Measurements from ENCODE around the gene IQCN. TPM values are rescaled to one million over a fixed set of nuclear protein-coding genes. Genes with fewer than 3 reads are reported as not detected.

The IQCN gene
- polyA plus RNA-seq, 6 donors from 2014 or later, result 0.69 to 1.9 (median 1.1) TPM; not detected in 1

GRCh38 chr19:18279516-18280246 is 5.4 kb upstream of the IQCN start:
- ATAC-seq (ENCODE audit: low read depth in 2 of 2), result peak; percentile 13 to 18
- H3K27me3 Mint-ChIP-seq, result peaks cover 0 to 12% (median 7%) of the 10 kb centered on the region in 3 donors
- peaks cover 9 to 18% of the 10 kb centered on the region in 2 donors for H3K36me3 Mint-ChIP-seq
- H3K4me3 Mint-ChIP-seq, result peak overlapping the region; percentile 87 to 99 (median 96)
- H3K4me1 Mint-ChIP-seq, result peaks cover 49 to 61% (median 58%) of the 10 kb centered on the region in 3 donors
- H3K9me3 Mint-ChIP-seq, result peaks cover 0 to 2% (median 0%) of the 10 kb centered on the region in 7 donors
- DNase-seq, result peak; percentile 91
- peak overlapping the region; percentile 98 to 100 (median 100) for H3K27ac Mint-ChIP-seq

GRCh38 chr19:18279266-18279515 is 4.9 kb upstream of the IQCN start:
- no peak for ATAC-seq (ENCODE audit: low read depth in 2 of 2)
- H3K36me3 Mint-ChIP-seq, result peaks cover 9 to 18% of the 10 kb centered on the region in 2 donors
- H3K4me1 Mint-ChIP-seq, result peaks cover 49 to 63% (median 60%) of the 10 kb centered on the region in 3 donors

GRCh38 chr19:18278521-18279265 is 4.4 kb upstream of the IQCN start:
- H3K4me1 Mint-ChIP-seq, result peaks cover 52 to 65% (median 63%) of the 10 kb centered on the region in 3 donors
- H3K36me3 Mint-ChIP-seq, result peaks cover 9 to 18% of the 10 kb centered on the region in 2 donors
- DNase-seq (peak; percentile 49), ATAC-seq (ENCODE audit: low read depth in 2 of 2) (no peak)
- H3K4me3 Mint-ChIP-seq, result peak overlapping the region; percentile 87 to 99 (median 96)
- H3K27me3 Mint-ChIP-seq, result peaks cover 0 to 12% (median 7%) of the 10 kb centered on the region in 3 donors
- H3K9me3 Mint-ChIP-seq, result peaks cover 0 to 2% (median 0%) of the 10 kb centered on the region in 7 donors
- H3K27ac Mint-ChIP-seq, result peak overlapping the region; percentile 98 to 100 (median 100)

More at GRCh38 chr19:18279266-18279515, 4.9 kb upstream of the IQCN start:
- H3K9me3 Mint-ChIP-seq, result peaks cover 0 to 2% (median 0%) of the 10 kb centered on the region in 7 donors
- peaks cover 0 to 12% (median 7%) of the 10 kb centered on the region in 3 donors for H3K27me3 Mint-ChIP-seq
- peak overlapping the region; percentile 98 to 100 (median 100) for H3K27ac Mint-ChIP-seq
- peak overlapping the region; percentile 87 to 99 (median 96) for H3K4me3 Mint-ChIP-seq
- no peak for DNase-seq

- H3K27ac Mint-ChIP-seq, result peak overlapping the region; percentile 38 to 100 (median 96)
- H3K36me3 Mint-ChIP-seq, result peaks cover 8 to 14% of the 10 kb centered on the region in 2 donors
- DNase-seq, result peak; percentile 62
- peak; percentile 2 for ATAC-seq (ENCODE audit: low read depth in 2 of 2)
- peaks cover 40 to 67% (median 64%) of the 10 kb centered on the region in 3 donors for H3K4me1 Mint-ChIP-seq
- peak overlapping the region in 6 of 8 donors; percentile 15 to 99 (median 48) for H3K4me3 Mint-ChIP-seq
- H3K27me3 Mint-ChIP-seq, result peaks cover 0 to 12% (median 7%) of the 10 kb centered on the region in 3 donors
- H3K9me3 Mint-ChIP-seq, result peaks cover 0 to 2% (median 0%) of the 10 kb centered on the region in 7 donors
Observed at GRCh38 chr19:18274781-18275356, 617 bp upstream of the IQCN start.

GRCh38 chr19:18273561-18274218 is 562 bp downstream of the IQCN start:
- Mint-ChIP-seq H3K4me1 (peaks cover 34 to 59% (median 52%) of the 10 kb centered on the region in 3 donors), H3K4me3 (peak overlapping the region in 7 of 8 donors; percentile 16 to 99 (median 32)), H3K27me3 (peaks cover 0 to 6% (median 0%) of the 10 kb centered on the region in 3 donors), H3K36me3 (peaks cover 0 to 2% of the 10 kb centered on the region in 2 donors), H3K9me3 (no peaks in the 10 kb centered on the region), H3K27ac (peak overlapping the region; percentile 38 to 100 (median 96))
- DNase-seq, result peak; percentile 51
- ATAC-seq (ENCODE audit: low read depth in 2 of 2), result no peak

- DNase-seq, result peak; percentile 63
- H3K9me3 Mint-ChIP-seq, result no peaks in the 10 kb centered on the region
- H3K27ac Mint-ChIP-seq, result peak overlapping the region; percentile 8 to 100 (median 92)
- peak; percentile 4 to 14 for ATAC-seq (ENCODE audit: low read depth in 2 of 2)
- peak overlapping the region in 3 of 8 donors; percentile 31 to 99 (median 68) for H3K4me3 Mint-ChIP-seq
- peaks cover 0 to 6% (median 0%) of the 10 kb centered on the region in 3 donors for H3K27me3 Mint-ChIP-seq
- H3K36me3 Mint-ChIP-seq, result peaks cover 0 to 14% of the 10 kb centered on the region in 2 donors
- H3K4me1 Mint-ChIP-seq, result peaks cover 32 to 41% (median 35%) of the 10 kb centered on the region in 3 donors
Observed at GRCh38 chr19:18271433-18271841, 2.8 kb downstream of the IQCN start.

- peak overlapping the region in 2 of 8 donors; percentile 36 to 99 for H3K4me3 Mint-ChIP-seq
- no peak for ATAC-seq (ENCODE audit: low read depth in 2 of 2)
- H3K27ac Mint-ChIP-seq, result peak overlapping the region in 4 of 6 donors; percentile 64 to 100 (median 94)
- H3K27me3 Mint-ChIP-seq, result peaks cover 0 to 2% (median 0%) of the 10 kb centered on the region in 3 donors
- peaks cover 32 to 39% (median 37%) of the 10 kb centered on the region in 3 donors for H3K4me1 Mint-ChIP-seq
- H3K36me3 Mint-ChIP-seq, result peaks cover 0 to 21% of the 10 kb centered on the region in 2 donors
- DNase-seq, result peak; percentile 39
- no peaks in the 10 kb centered on the region for H3K9me3 Mint-ChIP-seq
Observed at GRCh38 chr19:18270326-18270725, 3.9 kb downstream of the IQCN start.

- peak; percentile 20 for DNase-seq
- H3K36me3 Mint-ChIP-seq, result peaks cover 0 to 21% of the 10 kb centered on the region in 2 donors
Observed at GRCh38 chr19:18269070-18269723, 5.1 kb downstream of the IQCN start.

GRCh38 chr19:18266771-18267686 is 7.2 kb downstream of the IQCN start:
- H3K27ac Mint-ChIP-seq, result peak overlapping the region in 4 of 6 donors; percentile 4 to 92 (median 75)
- ATAC-seq (ENCODE audit: low read depth in 2 of 2) (no peak), DNase-seq (peak; percentile 26)
- peak overlapping the region in 4 of 8 donors; percentile 15 to 56 (median 30) for H3K4me3 Mint-ChIP-seq
- peaks cover 12 to 19% (median 19%) of the 10 kb centered on the region in 3 donors for H3K4me1 Mint-ChIP-seq
- no peaks in the 10 kb centered on the region for H3K27me3 Mint-ChIP-seq
- peaks cover 0 to 21% of the 10 kb centered on the region in 2 donors for H3K36me3 Mint-ChIP-seq
- H3K9me3 Mint-ChIP-seq, result no peaks in the 10 kb centered on the region

More at GRCh38 chr19:18269070-18269723, 5.1 kb downstream of the IQCN start:
- no peaks in the 10 kb centered on the region for H3K27me3 Mint-ChIP-seq
- H3K9me3 Mint-ChIP-seq, result no peaks in the 10 kb centered on the region
- no peak for ATAC-seq (ENCODE audit: low read depth in 2 of 2)
- H3K27ac Mint-ChIP-seq, result peak overlapping the region in 5 of 6 donors; percentile 4 to 95 (median 42)
- peak overlapping the region in 3 of 8 donors; percentile 4 to 99 (median 21) for H3K4me3 Mint-ChIP-seq
- peaks cover 23 to 31% (median 26%) of the 10 kb centered on the region in 3 donors for H3K4me1 Mint-ChIP-seq

- peaks cover 0 to 21% of the 10 kb centered on the region in 2 donors for H3K36me3 Mint-ChIP-seq
- H3K9me3 Mint-ChIP-seq, result no peaks in the 10 kb centered on the region
Observed at GRCh38 chr19:18265582-18265981, 8.7 kb downstream of the IQCN start.

GRCh38 chr19:18264971-18265540 is 9.2 kb downstream of the IQCN start:
- Mint-ChIP-seq H3K4me3 (peak overlapping the region in 1 of 8 donors; percentile 36), H3K27ac (peak overlapping the region in 3 of 6 donors; percentile 4 to 91 (median 90)), H3K4me1 (peaks cover 21 to 28% (median 26%) of the 10 kb centered on the region in 3 donors), H3K36me3 (peaks cover 0 to 21% of the 10 kb centered on the region in 2 donors), H3K9me3 (no peaks in the 10 kb centered on the region), H3K27me3 (no peaks in the 10 kb centered on the region)
- DNase-seq (no peak), ATAC-seq (ENCODE audit: low read depth in 2 of 2) (no peak)

More at GRCh38 chr19:18265582-18265981, 8.7 kb downstream of the IQCN start:
- Mint-ChIP-seq H3K4me3 (peak overlapping the region in 3 of 8 donors; percentile 9 to 36 (median 33)), H3K27me3 (no peaks in the 10 kb centered on the region), H3K27ac (peak overlapping the region in 3 of 6 donors; percentile 4 to 94 (median 76)), H3K4me1 (peaks cover 22 to 27% (median 25%) of the 10 kb centered on the region in 3 donors)
- DNase-seq (no peak), ATAC-seq (ENCODE audit: low read depth in 2 of 2) (no peak)

Data from naive B cell (primary cell).